Breast epithelium (tissue), 3 donors: ENCODE data around the gene SALL1.

Experiments
- POLR2A ChIP-seq: fragments of 450-650 bp; IDR thresholded peaks from one replicate; pipeline ENCODE4 v1.6.1; 2016; ENCODE audit warnings: antibody characterized with exemption, mild to moderate bottlenecking, moderate library complexity
- TF ChIP-seq, protein P1 (sequence below), 3 donors: fragments of 450-650 bp; IDR thresholded peaks; one replicate each; pipeline ENCODE4 v1.5.1; 2016 to 2017; ENCODE audit warnings: antibody characterized with exemption in 3 of 3, mild to moderate bottlenecking in 3 of 3, moderate library complexity in 3 of 3

DNA sequence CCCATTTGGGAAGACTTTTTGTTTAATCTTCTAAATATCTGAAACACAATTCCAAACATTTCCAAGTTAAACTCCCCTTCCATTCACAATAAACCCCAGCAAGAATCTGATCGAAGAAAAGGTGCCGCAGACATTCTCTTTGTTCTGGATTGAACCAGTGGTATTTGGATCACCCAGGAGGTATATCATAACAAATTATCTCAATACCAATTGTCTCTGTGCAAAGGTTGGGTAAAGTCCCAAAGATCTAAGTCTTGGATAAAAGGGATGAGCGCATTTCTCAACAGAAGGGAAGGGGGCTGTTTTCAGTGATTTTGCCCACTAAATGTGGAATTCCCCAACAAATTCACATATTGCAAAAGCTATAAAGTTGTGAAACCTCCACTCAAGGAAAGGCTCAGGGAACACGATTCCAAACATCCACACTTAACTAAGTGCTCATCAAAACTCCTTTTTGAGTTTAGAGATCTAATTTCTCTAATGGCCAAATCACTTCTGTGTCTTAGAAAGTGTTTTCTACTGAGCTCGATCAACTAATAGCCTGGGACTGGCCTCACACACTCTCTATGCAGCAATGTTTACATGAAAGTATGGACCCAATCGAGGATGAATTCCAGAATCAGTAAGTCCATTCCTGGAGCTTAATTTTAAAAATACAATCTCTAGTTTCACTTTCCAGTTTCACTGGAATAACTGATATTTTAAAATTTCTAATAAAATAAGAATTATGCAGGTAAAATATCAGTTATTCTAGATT, 30.9 kb downstream of the SALL1 start:
- TF ChIP-seq, protein P1, sequence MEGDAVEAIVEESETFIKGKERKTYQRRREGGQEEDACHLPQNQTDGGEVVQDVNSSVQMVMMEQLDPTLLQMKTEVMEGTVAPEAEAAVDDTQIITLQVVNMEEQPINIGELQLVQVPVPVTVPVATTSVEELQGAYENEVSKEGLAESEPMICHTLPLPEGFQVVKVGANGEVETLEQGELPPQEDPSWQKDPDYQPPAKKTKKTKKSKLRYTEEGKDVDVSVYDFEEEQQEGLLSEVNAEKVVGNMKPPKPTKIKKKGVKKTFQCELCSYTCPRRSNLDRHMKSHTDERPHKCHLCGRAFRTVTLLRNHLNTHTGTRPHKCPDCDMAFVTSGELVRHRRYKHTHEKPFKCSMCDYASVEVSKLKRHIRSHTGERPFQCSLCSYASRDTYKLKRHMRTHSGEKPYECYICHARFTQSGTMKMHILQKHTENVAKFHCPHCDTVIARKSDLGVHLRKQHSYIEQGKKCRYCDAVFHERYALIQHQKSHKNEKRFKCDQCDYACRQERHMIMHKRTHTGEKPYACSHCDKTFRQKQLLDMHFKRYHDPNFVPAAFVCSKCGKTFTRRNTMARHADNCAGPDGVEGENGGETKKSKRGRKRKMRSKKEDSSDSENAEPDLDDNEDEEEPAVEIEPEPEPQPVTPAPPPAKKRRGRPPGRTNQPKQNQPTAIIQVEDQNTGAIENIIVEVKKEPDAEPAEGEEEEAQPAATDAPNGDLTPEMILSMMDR (IDR thresholded peaks at IDR 0.05), result no peak
- TF ChIP-seq POLR2A, result no peak
